K562 (cell line): ENCODE data around the gene PAQR6. TPM values are rescaled to one million over a fixed set of nuclear protein-coding genes. Genes with fewer than 3 reads are reported as not detected.
A peak's percentile ranks its signal among the peaks of the same experiment; 100 is the strongest.

Experiments used
- CBX1 ChIP-seq: sonication (generic); IDR thresholded peaks from 2 replicates; pipeline ENCODE4 v1.6.1; 2016; ENCODE audit warnings: antibody characterized with exemption, low read depth, mild to moderate bottlenecking
- CREB3 ChIP-seq: fragments of 450-650 bp; conservative IDR thresholded peaks from 2 replicates; pipeline ENCODE4 v1.6.1; 2016; ENCODE audit warnings: missing genetic modification characterization, low read depth, mild to moderate bottlenecking, missing compliant biosample characterization, moderate library complexity
- CREM ChIP-seq: IDR thresholded peaks from 2 replicates; pipeline ENCODE4 v1.6.1; 2014; ENCODE audit warnings: antibody characterized with exemption, low read depth
- CXXC5 ChIP-seq: fragments of 250-450 bp; sonication (Bioruptor Pico); IDR thresholded peaks from 2 replicates; pipeline ENCODE4 v1.8.0; 2022; ENCODE audit warnings: inconsistent platforms, mild to moderate bottlenecking, moderate library complexity
- EGR1 ChIP-seq: fragments of 450-650 bp; conservative IDR thresholded peaks from 2 replicates; pipeline ENCODE4 v1.6.1; 2017; ENCODE audit warnings: mild to moderate bottlenecking
- LARP7 ChIP-seq: fragments of 450-650 bp; IDR thresholded peaks from 2 replicates; pipeline ENCODE4 v1.6.1; 2016
- MYC ChIP-seq, 2 experiments: fragments of 250-450 bp in 1 of 2; sonication (Bioruptor Pico) in 1 of 2; IDR thresholded peaks; 2 replicates each; pipeline versions ENCODE4 v1.5.1 to v1.6.1; 2012 to 2021; ENCODE audit warnings: low read depth in 2 of 2, borderline replicate concordance in 1 of 2, improper control_type of control experiment in 1 of 2, low read length in 1 of 2, mild to moderate bottlenecking in 1 of 2, moderate library complexity in 1 of 2
- NR2F6 ChIP-seq: fragments of 450-650 bp; formaldehyde crosslinking; IDR thresholded peaks from 2 replicates; pipeline ENCODE4 v1.4.0; 2020; ENCODE audit warnings: mild to moderate bottlenecking
- NUFIP1 ChIP-seq: fragments of 450-650 bp; IDR thresholded peaks from 2 replicates; pipeline ENCODE4 v1.6.1; 2018; ENCODE audit not compliant: partially characterized antibody
- PTBP1 ChIP-seq: fragments of 200-400 bp; formaldehyde crosslinking; IDR thresholded peaks from 2 replicates; pipeline ENCODE4 v1.6.1; 2017; ENCODE audit warnings: low read depth, low read length
- RBM34 ChIP-seq: fragments of 200-400 bp; formaldehyde crosslinking; IDR thresholded peaks from 2 replicates; pipeline ENCODE4 v1.6.1; 2018; ENCODE audit warnings: low read length, borderline replicate concordance; ENCODE audit not compliant: insufficient read depth
- SIN3A ChIP-seq, 2 experiments: fragments of 150-350 bp in 1 of 2; IDR thresholded peaks; 2 replicates each; pipeline ENCODE4 v1.6.1; 2011 to 2016; ENCODE audit warnings: borderline replicate concordance in 2 of 2, low read depth in 2 of 2, low read length in 2 of 2, mild to moderate bottlenecking in 2 of 2, moderate library complexity in 2 of 2; ENCODE audit not compliant: control insufficient read depth in 1 of 2
- SMAD2 ChIP-seq: fragments of 150-350 bp; IDR thresholded peaks from 2 replicates; pipeline ENCODE4 v1.6.1; 2014; ENCODE audit warnings: low read depth, mild to moderate bottlenecking, low read length
- TBL1XR1 ChIP-seq, 2 experiments: IDR thresholded peaks; 2 replicates each; pipeline ENCODE4 v1.6.1; 2012; ENCODE audit warnings: improper control_type of control experiment in 2 of 2, low read length in 2 of 2, mild to moderate bottlenecking in 1 of 2
- THAP7 ChIP-seq: fragments of 250-450 bp; sonication (Bioruptor Pico); IDR thresholded peaks from 2 replicates; pipeline ENCODE4 v1.5.0; 2021
- ZNF311 ChIP-seq: fragments of 250-450 bp; sonication (Bioruptor Pico); IDR thresholded peaks from 2 replicates; pipeline ENCODE4 v1.4.0; 2020; ENCODE audit warnings: mild to moderate bottlenecking, moderate library complexity
- ZNF655 ChIP-seq: fragments of 250-450 bp; sonication (Bioruptor Pico); IDR thresholded peaks from 2 replicates; pipeline ENCODE4 v1.5.0; 2021
- ZNF785 ChIP-seq: fragments of 250-450 bp; sonication (Bioruptor Pico); IDR thresholded peaks from 2 replicates; pipeline ENCODE4 v1.4.0; 2020; ENCODE audit warnings: mild to moderate bottlenecking
- ZZZ3 ChIP-seq: fragments of 450-650 bp; IDR thresholded peaks from 2 replicates; pipeline ENCODE4 v1.6.1; 2016; ENCODE audit warnings: antibody characterized with exemption, mild to moderate bottlenecking, moderate library complexity
- polyA plus RNA-seq, 8 experiments: library from polyadenylated mRNA; depleted of rRNA in 4 of 8; stranded (reverse) in 5 of 8; unstranded in 3 of 8; fragments of >200 nt; fragmentation: Nextera tagmentation in 2 of 8; fragmentation: Illumina TruSeq in 1 of 8; extraction: Ambion mirVana in 2 of 8; extraction: Trizol in 1 of 8; gene quantifications; 2 replicates each; pipeline versions ENCODE4 v1.2.1 to v1.2.3, GENCODE V29; 2011 to 2014; ENCODE audit warnings: inconsistent platforms in 1 of 8, missing spikeins in 1 of 8
- total RNA-seq, 7 experiments: library from RNA; depleted of rRNA in 6 of 7; stranded (reverse); fragments of >200 nt in 6 of 7; fragmentation: Illumina TruSeq in 2 of 7; extraction: Trizol in 2 of 7; gene quantifications; 2 replicates each; pipeline versions ENCODE4 v1.2.1 to v1.2.3, GENCODE V29; 2011 to 2021; ENCODE audit warnings: low replicate concordance in 1 of 7
- TF ChIP-seq, protein P1 (sequence below): fragments of 450-650 bp; IDR thresholded peaks from 2 replicates; pipeline ENCODE4 v1.6.1; 2017; ENCODE audit warnings: mild to moderate bottlenecking, moderate library complexity

Gene PAQR6
- total and polyA plus RNA-seq, 9 of the 15 experiments (the other 6 are each of a cell fraction or from before 2014, with no cell fraction given) = 0.07 to 1.8 (median 0.62) TPM

DNA sequence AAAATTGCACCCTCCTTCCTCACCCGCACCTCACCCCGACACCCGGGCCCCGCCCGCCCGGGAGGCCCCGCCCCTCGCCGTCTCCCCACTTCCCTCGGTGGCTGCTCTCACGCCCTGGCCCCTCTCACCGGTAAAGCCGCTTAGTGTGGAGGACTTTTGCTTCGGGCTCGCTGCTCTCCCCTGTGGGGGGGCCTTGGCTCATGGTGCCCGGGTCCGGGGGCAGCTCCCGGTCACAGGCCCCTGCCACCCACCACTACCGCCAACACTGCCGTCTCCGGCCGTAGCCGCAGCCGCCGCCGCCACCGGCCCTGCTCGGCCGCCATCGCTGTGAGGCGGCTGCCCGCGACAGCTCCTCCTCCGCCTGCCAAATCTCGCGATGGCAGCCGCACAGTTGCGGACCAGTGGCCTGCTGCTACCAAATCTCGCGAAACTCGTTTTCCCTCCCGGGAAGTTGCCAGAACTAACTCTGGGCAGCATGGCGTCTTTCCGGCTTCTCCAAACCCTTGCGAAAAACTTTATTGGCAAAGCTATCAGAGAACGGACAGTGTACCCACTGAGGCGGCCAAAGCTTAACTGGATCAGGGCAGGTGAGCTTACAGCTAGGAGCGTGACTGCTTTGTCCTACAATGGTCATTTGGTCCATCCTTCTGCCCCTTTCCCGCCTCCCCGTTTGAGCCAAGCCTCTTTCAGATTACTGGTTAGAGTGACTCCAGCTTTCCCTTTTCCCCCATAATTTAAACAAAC lies 34.8 kb upstream of the PAQR6 start, which contains the start of gene SMG5 (continued):
- no peak for TF ChIP-seq ZNF655 (CRISPR knock-in tag)
- peak; percentile 77 for TF ChIP-seq CXXC5 (CRISPR knock-in tag)
- peak; percentile 74 to 78; a peak in 2 of 4 replicates for TF ChIP-seq SIN3A (IDR thresholded peaks at IDR 0.05; ENCODE audit: borderline replicate concordance in 2 of 2, control insufficient read depth in 1 of 2, low read depth in 2 of 2, low read length in 2 of 2)
- peak; percentile 90 for TF ChIP-seq CREM
- peak; percentile 95 for TF ChIP-seq THAP7 (CRISPR knock-in tag)
- no peak for TF ChIP-seq RBM34
- TF ChIP-seq TBL1XR1 (IDR thresholded peaks at IDR 0.05; ENCODE audit: low read length in 2 of 2) = peak in 1 of 2 experiments; percentile 61; a peak in 2 of 4 replicates
- TF ChIP-seq CREB3 (tag) = no peak
- peak; percentile 86 for TF ChIP-seq MYC (IDR thresholded peaks at IDR 0.05; ENCODE audit: low read depth, low read length)
- TF ChIP-seq MYC (CRISPR knock-in tag; IDR thresholded peaks at IDR 0.05; ENCODE audit: borderline replicate concordance, low read depth) = no peak
- TF ChIP-seq ZNF311 (CRISPR knock-in tag) = no peak
- no peak for TF ChIP-seq PTBP1
- no peak for TF ChIP-seq NUFIP1
- TF ChIP-seq, protein P1, sequence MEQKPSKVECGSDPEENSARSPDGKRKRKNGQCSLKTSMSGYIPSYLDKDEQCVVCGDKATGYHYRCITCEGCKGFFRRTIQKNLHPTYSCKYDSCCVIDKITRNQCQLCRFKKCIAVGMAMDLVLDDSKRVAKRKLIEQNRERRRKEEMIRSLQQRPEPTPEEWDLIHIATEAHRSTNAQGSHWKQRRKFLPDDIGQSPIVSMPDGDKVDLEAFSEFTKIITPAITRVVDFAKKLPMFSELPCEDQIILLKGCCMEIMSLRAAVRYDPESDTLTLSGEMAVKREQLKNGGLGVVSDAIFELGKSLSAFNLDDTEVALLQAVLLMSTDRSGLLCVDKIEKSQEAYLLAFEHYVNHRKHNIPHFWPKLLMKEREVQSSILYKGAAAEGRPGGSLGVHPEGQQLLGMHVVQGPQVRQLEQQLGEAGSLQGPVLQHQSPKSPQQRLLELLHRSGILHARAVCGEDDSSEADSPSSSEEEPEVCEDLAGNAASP = no peak
- TF ChIP-seq NR2F6 (CRISPR knock-in tag) = no peak
- TF ChIP-seq CBX1 = peak; percentile 70; the same call in 1 of the 2 replicates
- peak; percentile 53; the same call in 1 of the 2 replicates for TF ChIP-seq SMAD2
- TF ChIP-seq EGR1 = 0 out of 2 replicates have a peak, but pooled peaks have one; percentile 57
- no peak for TF ChIP-seq ZNF785
- 0 out of 2 replicates have a peak, but pooled peaks have one; percentile 5 for TF ChIP-seq LARP7
- TF ChIP-seq ZZZ3 = peak; percentile 71; the same call in 1 of the 2 replicates
